ENCODE results near the gene CST7. TPM values are rescaled to one million over a fixed set of nuclear protein-coding genes. Genes with fewer than 3 reads are reported as not detected.

Gene CST7
- total and polyA plus RNA-seq, 2 donors from 2014 or later, result 1.4 to 3.7 TPM

- H3K4me1 ChIP-seq (ENCODE audit: control insufficient read depth in 2 of 3, insufficient read depth in 2 of 3, low read depth in 1 of 3, low read length in 3 of 3), result no peaks in the 10 kb centered on the region
- no peak overlapping the region for H3K9ac ChIP-seq (ENCODE audit: low read length in 3 of 3)
- DNase-seq (peak in 1 of 5 donors; percentile 5), FAIRE-seq (no peak)
- H3K27ac ChIP-seq (ENCODE audit: low read depth in 2 of 2, low read length in 2 of 2), result no peak overlapping the region
- TF ChIP-seq CTCF (IDR thresholded peaks at IDR 0.05; ENCODE audit: borderline replicate concordance, extremely low read depth, insufficient read depth), result no peak
- H3K9me3 ChIP-seq (ENCODE audit: control insufficient read depth in 2 of 3, insufficient read depth in 1 of 3, low read length in 3 of 3), result peaks cover 0 to 7% (median 0%) of the 10 kb centered on the region in 3 donors
- no peak overlapping the region for H3K4me3 ChIP-seq (ENCODE audit: low read length in 3 of 3)
- no peaks in the 10 kb centered on the region for H3K27me3 ChIP-seq (ENCODE audit: control insufficient read depth, insufficient read depth, low read length)
- intact Hi-C loops (cut with DNase I), result no loop called here
- H3K36me3 ChIP-seq (ENCODE audit: control insufficient read depth in 2 of 3, insufficient read depth in 3 of 3, low read length in 3 of 3), result peaks cover 0 to 14% (median 13%) of the 10 kb centered on the region in 3 donors
Observed at GRCh38 chr20:24979036-24979960, 30.2 kb downstream of the CST7 start.

- Histone ChIP-seq H3K9me3 (ENCODE audit: control insufficient read depth in 2 of 3, insufficient read depth in 1 of 3, low read length in 3 of 3) (peaks cover 0 to 7% (median 0%) of the 10 kb centered on the region in 3 donors), H3K4me1 (ENCODE audit: control insufficient read depth in 2 of 3, insufficient read depth in 2 of 3, low read depth in 1 of 3, low read length in 3 of 3) (no peaks in the 10 kb centered on the region), H3K4me3 (ENCODE audit: low read length in 3 of 3) (no peak overlapping the region), H3K27ac (ENCODE audit: low read depth in 2 of 2, low read length in 2 of 2) (no peak overlapping the region), H3K36me3 (ENCODE audit: control insufficient read depth in 2 of 3, insufficient read depth in 3 of 3, low read length in 3 of 3) (peaks cover 0 to 14% (median 13%) of the 10 kb centered on the region in 3 donors), H3K9ac (ENCODE audit: low read length in 3 of 3) (no peak overlapping the region), H3K27me3 (ENCODE audit: control insufficient read depth, insufficient read depth, low read length) (no peaks in the 10 kb centered on the region)
- DNase-seq, result peak in 1 of 5 donors; percentile 1
- FAIRE-seq, result no peak
- intact Hi-C loops (cut with DNase I), result no loop called here
- no peak for TF ChIP-seq CTCF (IDR thresholded peaks at IDR 0.05; ENCODE audit: borderline replicate concordance, extremely low read depth, insufficient read depth)
Observed at GRCh38 chr20:24980291-24981053, 31.4 kb downstream of the CST7 start.

- no peak for FAIRE-seq
- H3K36me3 ChIP-seq (ENCODE audit: control insufficient read depth in 2 of 3, insufficient read depth in 3 of 3, low read length in 3 of 3), result peaks cover 0 to 14% (median 12%) of the 10 kb centered on the region in 3 donors
- no peaks in the 10 kb centered on the region for H3K27me3 ChIP-seq (ENCODE audit: control insufficient read depth, insufficient read depth, low read length)
- no peak overlapping the region for H3K27ac ChIP-seq (ENCODE audit: low read depth in 2 of 2, low read length in 2 of 2)
- H3K4me1 ChIP-seq (ENCODE audit: control insufficient read depth in 2 of 3, insufficient read depth in 2 of 3, low read depth in 1 of 3, low read length in 3 of 3), result peaks cover 0 to 2% (median 0%) of the 10 kb centered on the region in 3 donors
- peak in 1 of 5 donors; percentile 0 for DNase-seq
- no peak for TF ChIP-seq CTCF (IDR thresholded peaks at IDR 0.05; ENCODE audit: borderline replicate concordance, extremely low read depth, insufficient read depth)
- intact Hi-C loops (cut with DNase I), result no loop called here
- H3K4me3 ChIP-seq (ENCODE audit: low read length in 3 of 3), result no peak overlapping the region
- H3K9me3 ChIP-seq (ENCODE audit: control insufficient read depth in 2 of 3, insufficient read depth in 1 of 3, low read length in 3 of 3), result peaks cover 0 to 6% (median 0%) of the 10 kb centered on the region in 3 donors
- H3K9ac ChIP-seq (ENCODE audit: low read length in 3 of 3), result no peak overlapping the region
Observed at GRCh38 chr20:24981282-24981681, 32.2 kb downstream of the CST7 start.
